K562 (cell line): Measurements from ENCODE around the gene KNSTRN. TPM values are rescaled to one million over a fixed set of nuclear protein-coding genes. Genes with fewer than 3 reads are reported as not detected.

Experiments
- ATAC-seq: fragments of 200-7000 bp; cut with Tn5 transposase; 3 replicates; pipeline ENCODE4 v1.9.1; 2020; ENCODE audit warnings: moderate library complexity
- BruUV-seq: library from RNA; stranded (reverse); fragments of 400-500 nt; replicated peaks from 2 replicates; lab custom pipeline; 2021; lab: Mats Ljungman, UMichigan
- CTCF ChIA-PET: fragments of 300-600 bp; formaldehyde crosslinking; extraction: SDS; loops from one replicate; lab custom pipeline; 2021; ENCODE audit warnings: low intra/inter-chr PET ratio; lab: Yijun Ruan, JAX
- POLR2A ChIA-PET: fragments of 300-600, 350-650 bp; sonication (Branson Sonifier 250); formaldehyde crosslinking; extraction: SDS; loops from one replicate; lab custom pipeline; 2021; ENCODE audit warnings: antibody characterized with exemption, inconsistent platforms; lab: Yijun Ruan, JAX
- DNase-seq, 4 experiments: peaks; one replicate each; pipeline versions ENCODE4 v3.0.0 to v3.0.0-alpha.2; 2011 to 2018; ENCODE audit warnings: low spot score in 3 of 4, mixed read lengths in 3 of 4; ENCODE audit errors: extremely low read depth in 1 of 4
- FAIRE-seq: peaks from 2 replicates; lab custom pipeline; 2011; peaks lifted over from hg19 to GRCh38; lab: Jason Lieb, UNC
- H2AFZ ChIP-seq: 2 replicates; pipeline ENCODE4 v1.6.0; 2011; ENCODE audit warnings: low read depth, low read length, control low read depth, inconsistent platforms
- H3K27ac ChIP-seq: fragments of 200-600 bp; 3 replicates; pipeline ENCODE4 v1.8.0; 2011; ENCODE audit warnings: low read depth, mild to moderate bottlenecking, control low read depth, inconsistent platforms, low read length, moderate library complexity, mixed read lengths; ENCODE audit errors: extremely low read depth
- H3K27me3 ChIP-seq, 2 experiments: fragments of 300-600 bp in 1 of 2; 2 replicates in 1 of 2; 3 replicates in 1 of 2; pipeline versions ENCODE4 v1.6.0 to v1.8.0; 2011; ENCODE audit warnings: inconsistent platforms in 2 of 2, low read length in 2 of 2, mild to moderate bottlenecking in 1 of 2, mixed read lengths in 1 of 2, moderate library complexity in 1 of 2; ENCODE audit not compliant: control insufficient read depth in 2 of 2, insufficient read depth in 2 of 2
- H3K36me3 ChIP-seq: fragments of 300-600 bp; 3 replicates; pipeline ENCODE4 v1.8.0; 2011; ENCODE audit warnings: mild to moderate bottlenecking, low read length, inconsistent platforms; ENCODE audit not compliant: control insufficient read depth, insufficient read depth
- H3K4me1 ChIP-seq, 2 experiments: fragments of 200-600 bp in 1 of 2; replicated peaks in 1 of 2; 2 replicates in 1 of 2; 3 replicates in 1 of 2; pipeline versions ENCODE4 v1.5.1 to v1.8.0; 2011; ENCODE audit warnings: inconsistent platforms in 2 of 2, low read length in 2 of 2, mild to moderate bottlenecking in 1 of 2, mixed read lengths in 1 of 2, moderate library complexity in 1 of 2; ENCODE audit not compliant: control insufficient read depth in 2 of 2, insufficient read depth in 2 of 2
- H3K4me2 ChIP-seq: 2 replicates; pipeline ENCODE4 v1.6.1; 2011; ENCODE audit warnings: low read length, control low read depth, inconsistent platforms, mixed read lengths; ENCODE audit not compliant: insufficient read depth
- H3K4me3 ChIP-seq: fragments of 200-600 bp; sonication (generic), shearing (Covaris generic); 2 replicates; pipeline ENCODE4 v1.5.1; 2016; ENCODE audit warnings: control low read depth, inconsistent platforms
- H3K79me2 ChIP-seq: fragments of 200-600 bp; 3 replicates; pipeline ENCODE4 v1.8.0; 2011; ENCODE audit warnings: low read length, inconsistent platforms; ENCODE audit not compliant: control insufficient read depth, insufficient read depth
- H3K9ac ChIP-seq, 2 experiments: 2 replicates each; pipeline versions ENCODE4 v1.6.0 to v1.6.1; 2011; ENCODE audit warnings: low read depth in 2 of 2, low read length in 2 of 2, control low read depth in 1 of 2, inconsistent platforms in 1 of 2, mild to moderate bottlenecking in 1 of 2, mixed read lengths in 1 of 2; ENCODE audit not compliant: insufficient read depth in 1 of 2
- H3K9me1 ChIP-seq: one replicate; pipeline ENCODE4 v1.6.0; 2011; ENCODE audit warnings: inconsistent platforms, mild to moderate bottlenecking, low read length, moderate library complexity; ENCODE audit not compliant: control insufficient read depth, insufficient read depth
- H3K9me3 ChIP-seq: replicated peaks from 2 replicates; pipeline ENCODE4 v1.5.1; 2011; ENCODE audit warnings: low read depth, low read length, inconsistent platforms; ENCODE audit not compliant: control insufficient read depth, insufficient read depth
- H4K20me1 ChIP-seq: replicated peaks from 2 replicates; pipeline ENCODE4 v1.6.1; 2011; ENCODE audit warnings: low read length, inconsistent platforms, mixed read lengths; ENCODE audit not compliant: control insufficient read depth, insufficient read depth
- PCBP1 ChIP-seq: fragments of 200-400 bp; formaldehyde crosslinking; IDR thresholded peaks from 2 replicates; pipeline ENCODE4 v1.6.1; 2018; ENCODE audit warnings: mild to moderate bottlenecking, low read depth, low read length; ENCODE audit not compliant: poor library complexity, severe bottlenecking
- RBM14 ChIP-seq: fragments of 200-400 bp; formaldehyde crosslinking; IDR thresholded peaks from 2 replicates; pipeline ENCODE4 v1.6.1; 2018; ENCODE audit warnings: low read depth, mild to moderate bottlenecking, low read length, moderate library complexity, borderline replicate concordance; ENCODE audit not compliant: insufficient read depth
- RBM22 ChIP-seq: fragments of 200-400 bp; formaldehyde crosslinking; IDR thresholded peaks from 2 replicates; pipeline ENCODE4 v1.6.1; 2018; ENCODE audit warnings: low read length, low read depth; ENCODE audit not compliant: poor library complexity, severe bottlenecking
- SREBF1 ChIP-seq: fragments of 150-350 bp; IDR thresholded peaks from 2 replicates; pipeline ENCODE4 v1.6.1; 2014; ENCODE audit warnings: antibody characterized with exemption, low read depth, low read length, borderline replicate concordance
- STAG1 ChIP-seq: sonication (generic); formaldehyde crosslinking; IDR thresholded peaks from 2 replicates; pipeline ENCODE4 v1.5.0; 2020; ENCODE audit warnings: missing genetic modification reagents, borderline replicate concordance
- ZNF57 ChIP-seq: fragments of 450-650 bp; formaldehyde crosslinking; IDR thresholded peaks from 2 replicates; pipeline ENCODE4 v1.4.0; 2020; ENCODE audit warnings: mild to moderate bottlenecking, moderate library complexity
- ZNF695 ChIP-seq: fragments of 450-650 bp; formaldehyde crosslinking; IDR thresholded peaks from 2 replicates; pipeline ENCODE4 v1.4.0; 2020; ENCODE audit warnings: mild to moderate bottlenecking, moderate library complexity
- WGBS: fragments of 100-300 bp; shearing (Covaris generic); methylation state at CpG from one replicate; pipeline ENCODE4 v1.1.6; 2016; ENCODE audit warnings: low coverage, mixed read lengths; ENCODE audit not compliant: insufficient coverage; ENCODE audit errors: missing lambda C conversion rate; 5-methylcytosine and 5-hydroxymethylcytosine counted together
- in situ Hi-C: fragments of 300-500 bp; cut with MboI; formaldehyde crosslinking; loops from 4 replicates; pipeline ENCODE4 v1.15.0; 2018; ENCODE audit warnings: inconsistent platforms, mixed read lengths
- intact Hi-C: fragments of 100-400 bp; cut with micrococcal nuclease; formaldehyde crosslinking; loops from 2 replicates; pipeline ENCODE4 v1.14.2; 2022
- polyA plus RNA-seq, 8 experiments: library from polyadenylated mRNA; depleted of rRNA in 4 of 8; stranded (reverse) in 5 of 8; unstranded in 3 of 8; fragments of >200 nt; fragmentation: Nextera tagmentation in 2 of 8; fragmentation: Illumina TruSeq in 1 of 8; extraction: Ambion mirVana in 2 of 8; extraction: Trizol in 1 of 8; gene quantifications; 2 replicates each; pipeline versions ENCODE4 v1.2.1 to v1.2.3, GENCODE V29; 2011 to 2014; ENCODE audit warnings: inconsistent platforms in 1 of 8, missing spikeins in 1 of 8
- total RNA-seq, 7 experiments: library from RNA; depleted of rRNA in 6 of 7; stranded (reverse); fragments of >200 nt in 6 of 7; fragmentation: Illumina TruSeq in 2 of 7; extraction: Trizol in 2 of 7; gene quantifications; 2 replicates each; pipeline versions ENCODE4 v1.2.1 to v1.2.3, GENCODE V29; 2011 to 2021; ENCODE audit warnings: low replicate concordance in 1 of 7
- TF ChIP-seq, protein P1 (sequence below), 2 experiments: IDR thresholded peaks in 1 of 2; conservative IDR thresholded peaks in 1 of 2; 2 replicates each; pipeline ENCODE4 v1.6.1; 2016; ENCODE audit warnings: low read depth in 2 of 2, mild to moderate bottlenecking in 1 of 2, missing compliant biosample characterization in 1 of 2, missing genetic modification characterization in 1 of 2, moderate library complexity in 1 of 2
- TF ChIP-seq, protein P2 (sequence below): fragments of 200-800 bp; sonication (Bioruptor generic); IDR thresholded peaks from 2 replicates; pipeline ENCODE4 v1.6.1; 2016; ENCODE audit warnings: missing genetic modification characterization, missing compliant biosample characterization
- TF ChIP-seq, protein P3 (sequence below): sonication (generic); formaldehyde crosslinking; IDR thresholded peaks from 2 replicates; pipeline ENCODE4 v1.8.0; 2022; ENCODE audit warnings: mild to moderate bottlenecking, missing genetic modification reagents

The KNSTRN gene
- total and polyA plus RNA-seq, 9 of the 15 experiments (the other 6 are each of a cell fraction or from before 2014, with no cell fraction given), result 48.7 to 88.2 (median 66.3) TPM

DNA sequence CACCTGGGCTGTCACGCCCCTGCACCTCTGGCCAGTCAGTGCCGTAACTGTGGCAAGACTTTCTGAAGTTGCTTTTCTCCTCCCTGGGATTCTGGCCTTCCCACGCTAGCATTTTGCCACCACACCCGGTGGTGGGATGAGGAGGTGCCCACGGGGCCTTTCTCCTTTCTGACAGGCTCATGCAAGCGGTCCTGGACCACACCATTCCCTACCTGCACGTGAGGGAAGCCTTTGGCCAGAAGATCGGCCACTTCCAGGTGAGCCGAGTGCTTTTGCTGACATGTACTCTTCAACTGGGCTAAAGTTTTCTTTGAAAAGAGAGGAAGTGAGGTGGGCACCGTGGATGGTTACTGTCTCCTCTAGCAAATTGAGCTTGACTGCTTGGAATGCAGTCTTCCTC lies 32.7 kb downstream of the KNSTRN start:
- no peaks in the 10 kb centered on the region for H4K20me1 ChIP-seq
- no peaks in the 10 kb centered on the region for H3K79me2 ChIP-seq
- no peak overlapping the region for H3K4me2 ChIP-seq
- WGBS, result 41% methylated on average over 7 of the region's 10 CpGs
- ATAC-seq (no peak), DNase-seq (no peak), FAIRE-seq (no peak)
- no peak overlapping the region for H2AFZ ChIP-seq
- H3K9me3 ChIP-seq, result no peaks in the 10 kb centered on the region
- H3K4me1 ChIP-seq, result peaks cover 0 to 3% of the 10 kb centered on the region in 2 experiments; a peak in 1 of 5 replicates
- H3K9me1 ChIP-seq, result no peaks in the 10 kb centered on the region
- BruUV-seq, result no TSS peak
- intact Hi-C loops (no loop called here), in situ Hi-C loops (no loop called here)
- no peaks in the 10 kb centered on the region for H3K27me3 ChIP-seq
- no peak overlapping the region for H3K27ac ChIP-seq
- POLR2A ChIA-PET, result interaction anchor here (1.2 to 1.7 kb wide), 2 partner anchors 9 to 11 kb away, joined by 3 to 5 read pairs; partner anchors contain the start of gene IVD
- H3K9ac ChIP-seq, result no peak overlapping the region
- CTCF ChIA-PET, result no interaction called here
- 0 out of 3 replicates have a peak, but pooled peaks cover 3% of the 10 kb centered on the region for H3K36me3 ChIP-seq
- no peak overlapping the region for H3K4me3 ChIP-seq
- TF ChIP-seq RBM22 (no peak), ZNF57 (CRISPR knock-in tag) (no peak), RBM14 (no peak), PCBP1 (no peak), ZNF695 (CRISPR knock-in tag) (no peak), SREBF1 (no peak), STAG1 (CRISPR knock-in tag) (no peak)
- TF ChIP-seq, protein P1, sequence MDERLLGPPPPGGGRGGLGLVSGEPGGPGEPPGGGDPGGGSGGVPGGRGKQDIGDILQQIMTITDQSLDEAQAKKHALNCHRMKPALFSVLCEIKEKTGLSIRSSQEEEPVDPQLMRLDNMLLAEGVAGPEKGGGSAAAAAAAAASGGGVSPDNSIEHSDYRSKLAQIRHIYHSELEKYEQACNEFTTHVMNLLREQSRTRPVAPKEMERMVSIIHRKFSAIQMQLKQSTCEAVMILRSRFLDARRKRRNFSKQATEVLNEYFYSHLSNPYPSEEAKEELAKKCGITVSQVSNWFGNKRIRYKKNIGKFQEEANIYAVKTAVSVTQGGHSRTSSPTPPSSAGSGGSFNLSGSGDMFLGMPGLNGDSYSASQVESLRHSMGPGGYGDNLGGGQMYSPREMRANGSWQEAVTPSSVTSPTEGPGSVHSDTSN (CRISPR knock-in tag; IDR thresholded peaks at IDR 0.05; ENCODE audit: low read depth), result no peak
- TF ChIP-seq, protein P1 (tag; conservative IDR thresholded peaks at IDR 0.05; ENCODE audit: low read depth), result no peak
- TF ChIP-seq, protein P2, sequence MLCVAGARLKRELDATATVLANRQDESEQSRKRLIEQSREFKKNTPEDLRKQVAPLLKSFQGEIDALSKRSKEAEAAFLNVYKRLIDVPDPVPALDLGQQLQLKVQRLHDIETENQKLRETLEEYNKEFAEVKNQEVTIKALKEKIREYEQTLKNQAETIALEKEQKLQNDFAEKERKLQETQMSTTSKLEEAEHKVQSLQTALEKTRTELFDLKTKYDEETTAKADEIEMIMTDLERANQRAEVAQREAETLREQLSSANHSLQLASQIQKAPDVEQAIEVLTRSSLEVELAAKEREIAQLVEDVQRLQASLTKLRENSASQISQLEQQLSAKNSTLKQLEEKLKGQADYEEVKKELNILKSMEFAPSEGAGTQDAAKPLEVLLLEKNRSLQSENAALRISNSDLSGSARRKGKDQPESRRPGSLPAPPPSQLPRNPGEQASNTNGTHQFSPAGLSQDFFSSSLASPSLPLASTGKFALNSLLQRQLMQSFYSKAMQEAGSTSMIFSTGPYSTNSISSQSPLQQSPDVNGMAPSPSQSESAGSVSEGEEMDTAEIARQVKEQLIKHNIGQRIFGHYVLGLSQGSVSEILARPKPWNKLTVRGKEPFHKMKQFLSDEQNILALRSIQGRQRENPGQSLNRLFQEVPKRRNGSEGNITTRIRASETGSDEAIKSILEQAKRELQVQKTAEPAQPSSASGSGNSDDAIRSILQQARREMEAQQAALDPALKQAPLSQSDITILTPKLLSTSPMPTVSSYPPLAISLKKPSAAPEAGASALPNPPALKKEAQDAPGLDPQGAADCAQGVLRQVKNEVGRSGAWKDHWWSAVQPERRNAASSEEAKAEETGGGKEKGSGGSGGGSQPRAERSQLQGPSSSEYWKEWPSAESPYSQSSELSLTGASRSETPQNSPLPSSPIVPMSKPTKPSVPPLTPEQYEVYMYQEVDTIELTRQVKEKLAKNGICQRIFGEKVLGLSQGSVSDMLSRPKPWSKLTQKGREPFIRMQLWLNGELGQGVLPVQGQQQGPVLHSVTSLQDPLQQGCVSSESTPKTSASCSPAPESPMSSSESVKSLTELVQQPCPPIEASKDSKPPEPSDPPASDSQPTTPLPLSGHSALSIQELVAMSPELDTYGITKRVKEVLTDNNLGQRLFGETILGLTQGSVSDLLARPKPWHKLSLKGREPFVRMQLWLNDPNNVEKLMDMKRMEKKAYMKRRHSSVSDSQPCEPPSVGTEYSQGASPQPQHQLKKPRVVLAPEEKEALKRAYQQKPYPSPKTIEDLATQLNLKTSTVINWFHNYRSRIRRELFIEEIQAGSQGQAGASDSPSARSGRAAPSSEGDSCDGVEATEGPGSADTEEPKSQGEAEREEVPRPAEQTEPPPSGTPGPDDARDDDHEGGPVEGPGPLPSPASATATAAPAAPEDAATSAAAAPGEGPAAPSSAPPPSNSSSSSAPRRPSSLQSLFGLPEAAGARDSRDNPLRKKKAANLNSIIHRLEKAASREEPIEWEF, result no peak
- TF ChIP-seq, protein P3, sequence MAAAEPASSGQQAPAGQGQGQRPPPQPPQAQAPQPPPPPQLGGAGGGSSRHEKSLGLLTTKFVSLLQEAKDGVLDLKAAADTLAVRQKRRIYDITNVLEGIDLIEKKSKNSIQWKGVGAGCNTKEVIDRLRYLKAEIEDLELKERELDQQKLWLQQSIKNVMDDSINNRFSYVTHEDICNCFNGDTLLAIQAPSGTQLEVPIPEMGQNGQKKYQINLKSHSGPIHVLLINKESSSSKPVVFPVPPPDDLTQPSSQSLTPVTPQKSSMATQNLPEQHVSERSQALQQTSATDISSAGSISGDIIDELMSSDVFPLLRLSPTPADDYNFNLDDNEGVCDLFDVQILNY (CRISPR knock-in tag), result no peak
